ENCODE results near the gene PROB1. TPM values are rescaled to one million over a fixed set of nuclear protein-coding genes. Genes with fewer than 3 reads are reported as not detected.

PROB1 gene
- total RNA-seq, 3 donors from 2014 or later = 0.58 to 0.98 (median 0.94) TPM

DNA sequence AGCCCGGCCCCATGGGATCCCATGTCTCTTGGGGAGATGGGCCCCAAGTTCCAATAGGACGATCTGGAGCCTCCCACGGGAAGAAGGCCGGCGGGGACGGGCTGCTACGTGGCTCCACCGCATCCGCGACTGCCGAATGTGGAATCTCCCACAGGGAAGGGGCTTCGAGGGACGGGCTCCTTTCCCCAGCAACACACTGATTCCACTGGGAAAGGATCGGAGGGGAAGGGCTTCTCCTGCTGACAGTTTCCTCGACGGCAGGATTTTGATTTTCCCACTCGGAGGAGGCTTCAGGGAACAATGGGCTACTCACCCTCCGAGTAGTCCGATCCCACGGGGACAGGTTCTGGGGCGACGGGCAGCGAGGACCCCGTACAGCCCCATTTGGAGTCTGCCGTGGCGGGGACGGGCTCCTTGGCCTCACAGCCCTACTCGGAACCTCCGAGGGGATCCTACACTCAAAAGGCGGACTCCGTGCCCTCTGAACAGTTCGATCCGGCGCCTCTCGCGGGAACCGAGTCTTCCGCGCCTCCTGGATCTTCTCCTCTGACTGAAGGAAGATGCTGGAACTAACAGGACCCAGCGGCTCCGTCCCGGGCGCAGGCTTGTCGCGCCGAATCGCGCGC, 1.3 kb downstream of the PROB1 start:
- DNase-seq (peak in 2 of 3 donors; percentile 35 to 64), ATAC-seq (no peak)
- Histone ChIP-seq H3K36me3 (ENCODE audit: low read depth) (no peaks in the 10 kb centered on the region), H3K9me3 (no peaks in the 10 kb centered on the region), H3K4me3 (peak overlapping the region; percentile 32), H3K4me1 (ENCODE audit: low read depth) (peaks cover 43% of the 10 kb centered on the region)
- TF ChIP-seq, protein P1, sequence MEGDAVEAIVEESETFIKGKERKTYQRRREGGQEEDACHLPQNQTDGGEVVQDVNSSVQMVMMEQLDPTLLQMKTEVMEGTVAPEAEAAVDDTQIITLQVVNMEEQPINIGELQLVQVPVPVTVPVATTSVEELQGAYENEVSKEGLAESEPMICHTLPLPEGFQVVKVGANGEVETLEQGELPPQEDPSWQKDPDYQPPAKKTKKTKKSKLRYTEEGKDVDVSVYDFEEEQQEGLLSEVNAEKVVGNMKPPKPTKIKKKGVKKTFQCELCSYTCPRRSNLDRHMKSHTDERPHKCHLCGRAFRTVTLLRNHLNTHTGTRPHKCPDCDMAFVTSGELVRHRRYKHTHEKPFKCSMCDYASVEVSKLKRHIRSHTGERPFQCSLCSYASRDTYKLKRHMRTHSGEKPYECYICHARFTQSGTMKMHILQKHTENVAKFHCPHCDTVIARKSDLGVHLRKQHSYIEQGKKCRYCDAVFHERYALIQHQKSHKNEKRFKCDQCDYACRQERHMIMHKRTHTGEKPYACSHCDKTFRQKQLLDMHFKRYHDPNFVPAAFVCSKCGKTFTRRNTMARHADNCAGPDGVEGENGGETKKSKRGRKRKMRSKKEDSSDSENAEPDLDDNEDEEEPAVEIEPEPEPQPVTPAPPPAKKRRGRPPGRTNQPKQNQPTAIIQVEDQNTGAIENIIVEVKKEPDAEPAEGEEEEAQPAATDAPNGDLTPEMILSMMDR (IDR thresholded peaks at IDR 0.05) = no peak
- intact Hi-C loops (cut with DNase I, micrococcal nuclease) = no loop called here

DNA sequence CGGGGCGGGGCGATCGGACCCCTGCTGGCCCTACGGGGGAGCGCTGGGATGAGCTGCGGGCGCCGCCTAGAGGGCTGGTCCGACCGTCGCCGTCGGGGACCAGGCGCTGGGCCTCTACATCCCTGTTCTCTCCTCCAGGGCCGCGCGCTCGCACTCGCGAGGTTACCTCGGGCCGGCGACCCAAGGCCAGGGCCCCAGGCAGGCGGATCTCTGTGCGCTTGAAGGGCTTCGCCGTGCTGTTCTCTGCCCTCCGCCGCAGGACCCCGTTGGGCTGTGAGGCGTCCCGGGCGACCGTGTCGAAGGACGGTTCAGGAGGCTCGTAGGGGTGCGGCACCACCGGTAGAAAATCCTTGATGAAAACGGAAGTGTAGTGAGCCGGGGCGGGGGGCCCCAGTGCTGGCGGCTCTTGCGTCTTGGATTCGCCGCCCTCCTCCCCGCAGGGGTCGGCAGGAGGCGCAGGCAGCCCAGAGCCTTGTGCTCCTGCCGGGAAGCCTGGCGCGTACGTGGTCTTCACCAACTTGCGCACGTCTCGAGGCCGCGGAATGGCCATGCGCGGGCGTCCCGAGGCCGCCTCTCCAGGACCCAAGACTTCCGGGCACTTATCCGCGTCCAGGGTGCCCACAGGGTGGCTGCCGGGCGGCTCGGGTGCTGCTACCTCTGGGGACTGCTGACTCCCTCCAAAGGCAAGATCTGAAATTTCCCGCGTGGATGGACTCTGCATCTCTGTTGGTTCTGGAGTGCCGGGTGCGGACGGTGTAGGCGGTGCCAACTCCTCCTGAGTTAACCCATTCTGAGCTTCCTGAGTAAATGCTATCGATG, 2.0 kb downstream of the PROB1 start:
- H3K36me3 ChIP-seq (ENCODE audit: low read depth) = no peaks in the 10 kb centered on the region
- H3K4me3 ChIP-seq = peak overlapping the region; percentile 32
- H3K9me3 ChIP-seq = no peaks in the 10 kb centered on the region
- peak; percentile 83 to 92 (median 90) for DNase-seq
- TF ChIP-seq, protein P1 (IDR thresholded peaks at IDR 0.05) = peak; percentile 33
- peak; percentile 77 for ATAC-seq
- H3K4me1 ChIP-seq (ENCODE audit: low read depth) = peaks cover 48% of the 10 kb centered on the region
- intact Hi-C loops (cut with DNase I, micrococcal nuclease) = no loop called here

DNA sequence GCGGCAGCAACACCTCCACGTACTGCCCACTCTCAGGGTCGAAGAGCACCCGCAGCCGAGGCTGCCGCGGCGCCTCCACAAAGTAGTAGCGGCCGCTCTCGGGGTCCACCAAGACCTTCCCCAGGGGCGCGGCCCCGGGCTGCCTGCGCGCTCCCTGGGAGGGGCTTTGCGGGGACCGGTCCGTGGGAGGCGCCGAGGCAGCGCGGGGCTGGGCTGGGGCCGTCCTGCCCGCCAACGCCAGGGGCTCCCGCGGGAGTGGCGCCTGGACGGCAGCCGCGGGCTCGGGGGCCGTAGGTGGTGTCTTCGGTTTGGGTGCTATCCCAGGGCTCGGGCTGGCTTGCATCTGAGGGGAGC, 2.6 kb downstream of the PROB1 start:
- H3K4me3 ChIP-seq = peak overlapping the region; percentile 32
- ATAC-seq (peak; percentile 44), DNase-seq (no peak)
- intact Hi-C loops (cut with DNase I, micrococcal nuclease) = no loop called here
- no peaks in the 10 kb centered on the region for H3K36me3 ChIP-seq (ENCODE audit: low read depth)
- no peaks in the 10 kb centered on the region for H3K9me3 ChIP-seq
- H3K4me1 ChIP-seq (ENCODE audit: low read depth) = peaks cover 52% of the 10 kb centered on the region
- TF ChIP-seq, protein P1 (IDR thresholded peaks at IDR 0.05) = no peak

DNA sequence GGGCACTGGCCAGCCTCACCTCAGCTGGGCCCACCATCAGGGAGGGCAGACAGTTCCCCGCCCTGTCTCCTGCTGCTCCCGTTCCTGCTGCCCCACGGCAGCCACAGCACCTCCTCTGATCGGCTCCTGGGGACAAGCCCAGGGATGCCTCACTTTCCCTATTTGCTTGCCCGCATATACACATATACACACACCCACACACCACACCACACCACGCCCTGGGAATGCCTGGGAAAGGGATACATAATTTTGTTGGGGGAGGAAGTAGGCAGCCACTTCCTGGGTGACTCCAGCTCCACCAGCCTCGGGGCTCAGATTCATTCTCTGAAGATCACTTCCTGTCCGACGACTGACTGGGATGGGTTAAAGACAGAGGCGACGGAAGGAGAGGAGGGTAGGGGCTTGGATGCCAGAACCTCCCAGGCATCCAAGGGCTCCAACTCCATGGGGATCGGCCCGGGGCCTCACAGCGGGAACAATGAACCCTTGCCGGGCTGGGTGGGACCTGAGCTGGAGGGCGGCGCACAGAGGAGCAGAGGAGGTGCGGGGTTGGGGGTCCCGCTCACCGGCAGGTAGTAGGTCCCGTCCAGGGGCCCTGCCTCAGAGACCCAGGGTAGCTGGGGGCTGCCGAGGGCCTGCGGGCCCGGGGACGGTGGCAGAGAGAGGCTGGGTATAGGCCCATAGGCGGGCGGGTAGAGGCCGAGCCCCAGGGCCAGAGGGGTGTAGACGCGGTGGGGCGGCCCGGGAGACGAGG, 3.2 kb downstream of the PROB1 start:
- H3K4me1 ChIP-seq (ENCODE audit: low read depth) = peaks cover 52% of the 10 kb centered on the region
- no peaks in the 10 kb centered on the region for H3K36me3 ChIP-seq (ENCODE audit: low read depth)
- intact Hi-C loops (cut with DNase I, micrococcal nuclease) = no loop called here
- no peaks in the 10 kb centered on the region for H3K9me3 ChIP-seq
- DNase-seq = peak; percentile 71 to 74 (median 74)
- TF ChIP-seq, protein P1 (IDR thresholded peaks at IDR 0.05) = no peak
- ATAC-seq = peak; percentile 55
- peak overlapping the region; percentile 32 for H3K4me3 ChIP-seq

DNA sequence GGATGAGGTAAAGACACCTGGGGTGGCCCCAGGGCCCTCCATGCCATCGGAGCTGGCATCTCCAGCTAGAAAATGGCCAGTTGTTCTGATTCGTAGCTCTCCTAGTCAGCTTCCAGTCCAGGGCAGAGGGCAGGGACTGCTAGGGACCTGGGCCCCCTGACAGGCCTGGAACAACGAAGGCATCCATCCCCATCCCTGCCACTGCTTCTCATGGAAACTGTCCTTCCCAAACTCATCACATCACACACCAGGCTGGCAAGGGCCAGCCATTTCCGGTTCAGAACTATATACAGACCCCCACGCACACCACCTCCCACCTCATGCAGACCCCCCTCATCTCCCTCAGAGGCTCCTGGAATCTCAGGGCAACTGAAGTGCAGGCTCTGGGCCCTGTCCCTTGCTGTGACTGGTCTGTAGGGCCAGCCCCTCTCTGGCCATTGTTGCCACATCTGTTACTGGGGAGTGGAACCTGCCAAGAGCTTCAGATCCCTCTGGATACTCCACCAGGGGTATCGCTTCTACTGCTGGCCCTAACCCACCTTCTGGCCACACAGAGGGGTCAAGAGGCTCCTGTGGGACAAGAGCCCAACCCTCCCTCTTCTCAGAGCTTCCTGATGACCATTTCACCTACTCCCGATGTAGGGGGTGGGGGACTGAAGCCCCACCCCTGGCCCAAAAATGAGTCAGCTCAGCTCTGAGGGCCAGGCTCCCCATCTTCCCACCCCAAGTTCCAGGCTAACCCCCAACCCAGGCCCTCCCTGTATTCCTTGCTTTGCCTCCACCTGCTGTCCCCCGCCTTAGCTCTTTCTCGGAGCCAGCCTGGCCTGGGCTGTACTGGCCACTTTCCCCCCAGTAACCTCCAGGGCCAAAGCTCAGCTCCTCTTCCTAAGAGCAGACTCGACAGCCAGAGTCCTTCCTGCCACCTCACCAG, 4.0 kb downstream of the PROB1 start:
- peaks cover 52% of the 10 kb centered on the region for H3K4me1 ChIP-seq (ENCODE audit: low read depth)
- intact Hi-C loops (cut with DNase I, micrococcal nuclease) = no loop called here

More for the DNA sequence above, 4.0 kb downstream of the PROB1 start:
- Histone ChIP-seq H3K36me3 (ENCODE audit: low read depth) (no peaks in the 10 kb centered on the region), H3K4me3 (no peak overlapping the region), H3K9me3 (no peaks in the 10 kb centered on the region)
- DNase-seq (peak in 1 of 3 donors; percentile 25), ATAC-seq (no peak)
- TF ChIP-seq, protein P1 (IDR thresholded peaks at IDR 0.05) = no peak

All from mucosa of descending colon (tissue), 3 donors.